Subcutaneous abdominal adipose tissue (tissue), 5 donors: ENCODE results near the gene APC.

Experiments used
- H3K27ac ChIP-seq: one replicate; pipeline ENCODE4 v1.7.0; 2013; ENCODE audit warnings: low read depth, mild to moderate bottlenecking, inconsistent platforms, low read length, moderate library complexity
- H3K27me3 ChIP-seq, 5 donors: one replicate each; pipeline ENCODE4 v1.7.0; 2013; ENCODE audit warnings: low read length in 5 of 5, inconsistent platforms in 1 of 5; ENCODE audit not compliant: control insufficient read depth in 5 of 5, insufficient read depth in 4 of 5
- H3K36me3 ChIP-seq, 5 donors: one replicate each; pipeline ENCODE4 v1.7.0; 2013; ENCODE audit warnings: low read length in 5 of 5; ENCODE audit not compliant: control insufficient read depth in 5 of 5, insufficient read depth in 5 of 5
- H3K4me1 ChIP-seq, 5 donors: one replicate each; pipeline ENCODE4 v1.7.0; 2013; ENCODE audit warnings: low read length in 5 of 5, mild to moderate bottlenecking in 3 of 5, moderate library complexity in 1 of 5; ENCODE audit not compliant: control insufficient read depth in 5 of 5, insufficient read depth in 5 of 5
- H3K4me3 ChIP-seq, 5 donors: one replicate each; pipeline ENCODE4 v1.7.0; 2013; ENCODE audit warnings: low read length in 5 of 5, low read depth in 1 of 5
- H3K9ac ChIP-seq, 5 donors: one replicate each; pipeline ENCODE4 v1.7.0; 2013; ENCODE audit warnings: low read length in 5 of 5, mild to moderate bottlenecking in 4 of 5, moderate library complexity in 3 of 5
- H3K9me3 ChIP-seq, 5 donors: one replicate each; pipeline ENCODE4 v1.7.0; 2013; ENCODE audit warnings: low read length in 5 of 5; ENCODE audit not compliant: control insufficient read depth in 5 of 5
- donor health status: healthy.
- donor health status: healthy.
- donor health status: healthy.
- donor health status: healthy.
- donor health status: healthy.

The APC gene

DNA sequence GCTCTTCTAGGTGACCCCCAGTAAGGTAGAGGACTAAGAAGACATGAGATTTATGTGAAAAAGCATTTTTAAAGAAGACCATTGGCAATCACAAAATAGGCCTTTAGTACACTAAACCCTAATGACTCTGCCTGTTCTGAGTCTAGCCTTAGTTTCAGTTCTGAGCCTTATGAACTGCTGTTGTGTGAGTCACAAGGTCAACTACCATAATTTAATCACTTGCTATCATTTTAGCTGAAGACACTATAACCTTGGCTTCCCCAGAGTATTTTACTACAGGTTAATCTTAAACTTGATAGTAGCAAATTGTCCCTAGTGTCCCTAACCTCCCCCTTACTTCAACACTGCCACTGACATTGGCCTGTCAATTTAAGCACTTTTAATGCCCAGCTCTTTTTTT, 34.4 kb downstream of the APC start:
- Histone ChIP-seq H3K27ac (no peak overlapping the region), H3K36me3 (peaks cover 18 to 50% (median 26%) of the 10 kb centered on the region in 5 donors), H3K9ac (peak overlapping the region in 1 of 5 donors; percentile 20), H3K4me1 (no peaks in the 10 kb centered on the region), H3K4me3 (no peak overlapping the region), H3K27me3 (no peaks in the 10 kb centered on the region), H3K9me3 (no peaks in the 10 kb centered on the region)

DNA sequence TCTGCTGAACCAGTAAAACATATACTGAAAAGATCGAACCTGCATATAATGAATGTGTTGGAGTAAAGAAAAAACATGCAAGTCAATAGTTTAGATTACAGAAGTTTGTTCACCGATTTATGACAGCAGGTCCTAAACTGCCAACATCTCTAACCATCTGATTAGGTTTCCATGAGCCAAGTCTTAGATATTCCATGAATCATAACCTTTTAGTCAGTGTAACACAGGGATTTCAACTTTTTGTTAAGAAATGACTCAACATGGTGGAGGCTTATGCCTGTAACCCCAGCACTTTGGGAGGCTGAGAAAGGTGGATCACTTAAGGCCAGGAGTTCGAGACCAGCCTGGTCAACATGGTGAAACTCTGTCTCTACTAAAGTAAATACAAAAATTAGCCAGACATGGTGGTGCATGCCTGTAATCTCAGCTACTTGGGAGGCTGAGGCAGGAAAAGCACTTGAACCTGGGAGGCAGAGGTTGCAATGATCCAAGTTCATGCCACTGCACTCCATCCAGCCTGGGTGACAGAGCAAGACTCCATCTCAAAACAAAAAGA, 38.7 kb downstream of the APC start:
- peaks cover 0 to 5% (median 0%) of the 10 kb centered on the region in 5 donors for H3K4me1 ChIP-seq
- no peaks in the 10 kb centered on the region for H3K9me3 ChIP-seq
- H3K9ac ChIP-seq, result no peak overlapping the region
- no peaks in the 10 kb centered on the region for H3K27me3 ChIP-seq
- H3K27ac ChIP-seq, result no peak overlapping the region
- H3K36me3 ChIP-seq, result peaks cover 8 to 51% (median 33%) of the 10 kb centered on the region in 5 donors
- H3K4me3 ChIP-seq, result no peak overlapping the region

DNA sequence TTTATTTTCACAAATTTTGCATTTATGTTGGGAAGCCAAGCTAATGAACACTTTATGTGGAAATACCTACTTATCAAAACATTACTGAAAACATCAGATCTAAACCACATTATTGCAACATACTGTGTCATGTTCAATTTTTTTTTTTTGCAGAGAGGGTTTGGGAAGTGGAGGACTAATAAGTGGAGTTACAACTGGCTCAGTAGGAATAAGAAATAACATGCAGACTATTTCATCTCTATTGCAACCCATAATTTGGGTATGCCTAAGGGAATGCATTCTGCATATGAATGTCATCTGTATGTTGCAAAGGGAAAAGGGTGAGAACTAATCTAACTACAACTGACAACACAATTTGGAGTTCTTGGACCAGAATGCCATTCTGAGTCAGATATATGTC, 41.8 kb downstream of the APC start:
- no peaks in the 10 kb centered on the region for H3K9me3 ChIP-seq
- peaks cover 14 to 50% (median 34%) of the 10 kb centered on the region in 5 donors for H3K36me3 ChIP-seq
- H3K4me1 ChIP-seq, result peaks cover 0 to 5% (median 0%) of the 10 kb centered on the region in 5 donors
- no peak overlapping the region for H3K4me3 ChIP-seq
- H3K27me3 ChIP-seq, result no peaks in the 10 kb centered on the region
- H3K9ac ChIP-seq, result no peak overlapping the region
- H3K27ac ChIP-seq, result no peak overlapping the region

DNA sequence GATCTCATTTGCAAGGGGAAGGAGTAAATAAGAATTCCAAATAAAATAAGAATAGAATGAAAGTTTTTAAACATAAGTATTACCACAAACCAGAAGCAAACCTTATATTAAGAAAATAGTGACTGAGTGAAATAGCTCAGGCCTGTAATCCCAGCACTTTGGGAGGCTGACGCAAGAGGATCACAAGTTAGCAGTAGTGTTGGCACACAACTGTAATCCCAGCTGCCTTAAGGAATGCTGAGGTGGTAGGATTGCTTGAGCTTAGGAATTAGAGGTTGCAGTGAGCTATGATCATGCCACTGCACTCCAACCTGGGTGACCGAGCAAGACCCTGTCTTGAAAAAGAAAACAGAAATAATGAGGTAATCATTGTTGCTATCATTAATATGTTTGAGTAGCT, 47.0 kb downstream of the APC start:
- no peaks in the 10 kb centered on the region for H3K27me3 ChIP-seq
- no peak overlapping the region for H3K27ac ChIP-seq
- no peak overlapping the region for H3K4me3 ChIP-seq

DNA sequence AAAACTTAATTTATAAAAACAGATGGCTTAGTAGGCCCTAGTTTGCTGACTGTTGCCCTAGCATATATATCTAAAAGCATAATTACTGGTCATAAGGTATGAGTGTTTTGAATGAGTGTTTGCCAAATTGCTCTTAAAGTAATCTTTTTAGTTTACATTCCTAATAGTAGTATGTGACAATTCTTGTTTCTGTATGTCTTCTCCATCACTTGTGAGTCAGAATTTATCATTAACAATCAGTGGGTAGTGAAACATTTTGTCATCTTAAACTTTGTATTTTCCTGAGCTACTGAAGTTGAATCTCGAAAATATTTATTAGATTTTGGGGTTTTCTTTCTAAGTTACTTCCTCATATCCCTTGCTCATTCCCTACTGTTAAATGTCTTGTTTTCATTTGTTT, 49.6 kb downstream of the APC start:
- Histone ChIP-seq H3K27ac (no peak overlapping the region), H3K9ac (no peak overlapping the region), H3K4me3 (no peak overlapping the region), H3K27me3 (no peaks in the 10 kb centered on the region), H3K4me1 (peaks cover 0 to 4% (median 0%) of the 10 kb centered on the region in 5 donors), H3K9me3 (no peaks in the 10 kb centered on the region), H3K36me3 (peaks cover 2 to 20% (median 14%) of the 10 kb centered on the region in 5 donors)

More for the DNA sequence above, 47.0 kb downstream of the APC start:
- Histone ChIP-seq H3K9me3 (no peaks in the 10 kb centered on the region), H3K4me1 (peaks cover 0 to 4% (median 0%) of the 10 kb centered on the region in 5 donors), H3K36me3 (peaks cover 3 to 30% (median 21%) of the 10 kb centered on the region in 5 donors), H3K9ac (no peak overlapping the region)

DNA sequence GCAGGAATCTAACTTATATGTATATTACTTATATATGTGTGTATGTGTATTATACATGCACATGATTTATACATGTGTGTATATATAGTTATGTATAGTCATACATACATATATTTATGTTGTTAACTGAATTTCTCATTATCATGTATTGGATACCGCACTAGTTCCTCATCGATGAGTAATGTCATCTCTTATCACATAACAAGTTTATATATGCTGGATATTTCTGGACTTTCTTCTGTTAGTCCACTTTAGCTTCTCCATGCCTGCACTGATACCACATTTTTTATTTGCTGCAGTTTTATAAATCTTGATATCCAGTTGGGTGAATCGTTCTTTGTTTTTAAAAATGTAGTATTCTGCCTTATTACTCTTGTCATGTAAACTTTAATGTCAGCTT, 50.2 kb downstream of the APC start:
- Histone ChIP-seq H3K27me3 (no peaks in the 10 kb centered on the region), H3K4me3 (no peak overlapping the region), H3K36me3 (peaks cover 3 to 21% (median 16%) of the 10 kb centered on the region in 5 donors), H3K9me3 (no peaks in the 10 kb centered on the region), H3K27ac (no peak overlapping the region), H3K4me1 (peaks cover 0 to 4% (median 0%) of the 10 kb centered on the region in 5 donors), H3K9ac (no peak overlapping the region)

DNA sequence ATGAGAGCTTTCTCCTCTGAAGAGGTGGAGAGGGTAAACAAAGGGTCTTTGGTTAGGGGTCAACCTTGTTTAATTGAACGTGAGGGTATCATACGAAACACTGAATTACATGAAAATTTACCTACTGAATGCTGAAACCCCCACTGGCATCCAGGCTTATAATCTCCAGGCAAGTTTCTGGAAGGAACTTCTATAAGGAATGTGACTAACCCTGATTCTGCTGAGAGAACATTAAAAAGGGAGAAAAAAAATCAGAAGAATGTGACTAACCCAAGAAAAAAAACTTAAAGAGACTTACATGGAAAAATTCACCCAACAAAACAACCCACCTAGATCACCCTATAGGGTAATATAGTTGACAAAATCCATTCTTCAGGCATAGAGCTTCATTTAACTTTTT, 55.5 kb downstream of the APC start:
- no peaks in the 10 kb centered on the region for H3K27me3 ChIP-seq
- H3K4me1 ChIP-seq, result no peaks in the 10 kb centered on the region
- H3K36me3 ChIP-seq, result peaks cover 27 to 52% (median 40%) of the 10 kb centered on the region in 5 donors
- no peak overlapping the region for H3K4me3 ChIP-seq
- H3K9ac ChIP-seq, result no peak overlapping the region
- no peaks in the 10 kb centered on the region for H3K9me3 ChIP-seq
- H3K27ac ChIP-seq, result no peak overlapping the region

DNA sequence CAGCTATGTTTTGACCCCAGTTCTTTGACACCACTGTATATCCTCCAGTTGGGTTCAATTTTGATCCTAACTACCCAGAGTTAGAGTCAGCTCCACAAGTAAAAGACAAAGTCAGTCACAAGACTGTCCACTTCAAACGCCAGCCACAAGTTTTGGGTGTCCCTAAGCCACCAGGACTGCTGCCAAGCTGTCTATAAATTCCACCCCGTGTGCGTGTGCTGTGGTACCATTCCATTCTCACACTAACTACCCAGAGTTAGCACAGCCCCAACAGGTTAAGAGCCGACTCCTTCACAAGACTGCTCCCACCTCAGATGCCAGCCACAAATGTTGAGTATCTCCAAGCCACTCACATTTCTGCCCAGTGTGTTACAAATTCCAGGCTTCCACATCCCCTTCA, 56.7 kb downstream of the APC start:
- Histone ChIP-seq H3K27ac (no peak overlapping the region), H3K9me3 (no peaks in the 10 kb centered on the region), H3K4me1 (no peaks in the 10 kb centered on the region), H3K9ac (no peak overlapping the region), H3K4me3 (no peak overlapping the region), H3K36me3 (peaks cover 27 to 57% (median 47%) of the 10 kb centered on the region in 5 donors), H3K27me3 (no peaks in the 10 kb centered on the region)

DNA sequence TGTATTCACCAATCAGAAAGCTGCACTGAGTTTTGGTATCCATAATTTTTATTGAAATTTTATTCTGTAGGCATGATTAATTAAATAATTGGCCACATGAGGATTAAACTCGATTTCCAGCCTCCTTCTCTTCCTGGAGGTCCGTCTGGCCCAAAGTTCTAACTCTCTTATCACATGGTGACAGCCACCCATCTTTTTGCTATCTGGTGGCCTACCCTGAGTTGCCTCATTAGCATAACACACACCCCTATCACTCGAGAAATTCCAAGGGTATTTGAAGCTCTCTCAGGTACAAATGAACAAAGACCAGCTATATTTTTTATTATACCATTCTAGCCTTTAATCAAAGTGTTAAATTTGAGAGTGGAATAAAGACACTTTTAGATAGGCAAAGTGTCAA, 57.7 kb downstream of the APC start:
- Histone ChIP-seq H3K27ac (no peak overlapping the region), H3K27me3 (no peaks in the 10 kb centered on the region), H3K9ac (no peak overlapping the region), H3K9me3 (no peaks in the 10 kb centered on the region), H3K4me1 (no peaks in the 10 kb centered on the region), H3K4me3 (no peak overlapping the region), H3K36me3 (peaks cover 27 to 59% (median 47%) of the 10 kb centered on the region in 5 donors)

DNA sequence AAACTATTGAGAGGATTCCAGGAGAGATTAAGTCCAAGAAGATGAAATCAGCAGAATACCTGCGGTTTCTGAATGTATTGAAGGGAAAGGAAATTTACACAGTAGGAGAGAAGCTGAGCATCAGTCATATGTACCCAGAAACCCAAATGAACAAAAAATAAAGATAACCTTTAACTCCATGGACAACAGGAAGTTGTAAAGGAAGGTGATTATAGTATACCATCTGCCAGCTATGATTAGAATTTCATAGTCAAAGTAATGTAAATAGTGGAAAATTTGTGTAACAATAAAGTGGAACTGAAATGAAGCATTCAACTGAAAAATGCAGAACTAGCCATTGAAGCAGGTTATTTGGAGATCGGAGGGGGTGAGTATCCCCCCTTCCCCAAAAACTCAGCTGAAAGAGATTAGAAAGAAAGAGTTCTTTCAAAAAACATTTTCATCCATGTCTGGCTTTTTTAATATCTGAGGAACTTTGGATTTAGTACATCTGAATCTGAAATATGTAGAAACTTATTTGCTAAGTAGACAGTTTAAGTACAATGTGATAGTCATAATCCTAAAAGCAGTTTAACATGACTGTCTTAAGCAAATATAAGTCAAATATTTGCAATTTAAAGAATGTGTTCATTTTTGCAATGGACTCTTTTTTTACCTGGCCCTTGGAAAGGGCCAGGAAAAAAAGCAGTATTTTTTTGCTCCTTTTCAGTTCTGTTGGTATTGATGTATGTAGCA, 58.4 kb downstream of the APC start:
- peaks cover 27 to 56% (median 44%) of the 10 kb centered on the region in 5 donors for H3K36me3 ChIP-seq

More for the DNA sequence above, 58.4 kb downstream of the APC start:
- no peaks in the 10 kb centered on the region for H3K9me3 ChIP-seq
- no peak overlapping the region for H3K27ac ChIP-seq
- no peaks in the 10 kb centered on the region for H3K4me1 ChIP-seq
- no peak overlapping the region for H3K4me3 ChIP-seq
- H3K27me3 ChIP-seq, result no peaks in the 10 kb centered on the region
- H3K9ac ChIP-seq, result peak overlapping the region in 1 of 5 donors; percentile 2
